CD14-positive monocyte (primary cell): Measurements from ENCODE around the gene CREBZF. TPM values are rescaled to one million over a fixed set of nuclear protein-coding genes. Genes with fewer than 3 reads are reported as not detected.

ENCODE experiments used
- DNase-seq, 3 donors: peaks; one replicate each; pipeline ENCODE4 v3.0.0-alpha.2; 2011 to 2022
- H2AFZ ChIP-seq: 2 replicates; pipeline ENCODE4 v1.6.0; 2012; ENCODE audit warnings: mild to moderate bottlenecking, low read depth, low read length, inconsistent platforms; ENCODE audit not compliant: insufficient read depth, poor library complexity, severe bottlenecking
- H3K27ac ChIP-seq, 2 donors: 1 replicate in 1 of 2; 2 replicates in 1 of 2; pipeline ENCODE4 v1.5.1; 2012 to 2013; ENCODE audit warnings: low read length in 2 of 2, control low read depth in 1 of 2, inconsistent platforms in 1 of 2, low read depth in 1 of 2, mild to moderate bottlenecking in 1 of 2
- H3K27me3 ChIP-seq, 2 donors: one replicate each; pipeline versions ENCODE4 v1.6.0 to v1.6.1; 2011 to 2013; ENCODE audit warnings: low read length in 2 of 2; ENCODE audit not compliant: control insufficient read depth in 2 of 2, insufficient read depth in 2 of 2
- H3K36me3 ChIP-seq, 2 donors: replicated peaks in 1 of 2; 1 replicate in 1 of 2; 2 replicates in 1 of 2; pipeline versions ENCODE4 v1.5.1 to v1.6.1; 2012 to 2013; ENCODE audit warnings: low read length in 2 of 2, control low read depth in 1 of 2, inconsistent platforms in 1 of 2, mild to moderate bottlenecking in 1 of 2; ENCODE audit not compliant: insufficient read depth in 2 of 2, control insufficient read depth in 1 of 2
- H3K4me1 ChIP-seq, 2 donors: 1 replicate in 1 of 2; 2 replicates in 1 of 2; pipeline versions ENCODE4 v1.5.1 to v1.6.1; 2012 to 2013; ENCODE audit warnings: low read length in 2 of 2, control low read depth in 1 of 2, inconsistent platforms in 1 of 2, mild to moderate bottlenecking in 1 of 2, moderate library complexity in 1 of 2; ENCODE audit not compliant: insufficient read depth in 2 of 2, control insufficient read depth in 1 of 2
- H3K4me2 ChIP-seq: replicated peaks from 2 replicates; pipeline ENCODE3; 2012; ENCODE audit warnings: low read length, moderate library complexity, mild to moderate bottlenecking; ENCODE audit not compliant: poor library complexity, severe bottlenecking; ENCODE audit errors: extremely low read depth
- H3K4me3 ChIP-seq, 3 experiments: fragments of 200-600 bp in 1 of 3; sonication (generic) in 1 of 3; replicated peaks in 1 of 3; 1 replicate in 2 of 3; 2 replicates in 1 of 3; pipeline ENCODE4 v1.5.1; 2011 to 2013; ENCODE audit warnings: low read length in 3 of 3, mild to moderate bottlenecking in 3 of 3, control low read depth in 2 of 3, low read depth in 2 of 3, inconsistent platforms in 1 of 3, moderate library complexity in 1 of 3
- H3K79me2 ChIP-seq: 2 replicates; pipeline ENCODE4 v1.6.0; 2012; ENCODE audit warnings: mild to moderate bottlenecking, control low read depth, inconsistent platforms, low read length, moderate library complexity; ENCODE audit not compliant: insufficient read depth
- H3K9ac ChIP-seq: 2 replicates; pipeline ENCODE4 v1.6.0; 2017; ENCODE audit warnings: low read length, mild to moderate bottlenecking; ENCODE audit not compliant: insufficient read depth, poor library complexity, severe bottlenecking
- H3K9me3 ChIP-seq, 2 donors: replicated peaks in 1 of 2; 1 replicate in 1 of 2; 2 replicates in 1 of 2; pipeline versions ENCODE4 v1.5.1 to v1.6.1; 2012 to 2013; ENCODE audit warnings: low read length in 2 of 2, control low read depth in 1 of 2; ENCODE audit not compliant: control insufficient read depth in 1 of 2, insufficient read depth in 1 of 2
- H4K20me1 ChIP-seq: 2 replicates; pipeline ENCODE4 v1.6.0; 2012; ENCODE audit warnings: mild to moderate bottlenecking, low read length, control low read depth, moderate library complexity; ENCODE audit not compliant: insufficient read depth
- H3K27ac Mint-ChIP-seq, 7 donors: one replicate each; pipeline ENCODE4 v1.8.0; 2020; ENCODE audit warnings: mild to moderate bottlenecking in 7 of 7, mixed read lengths in 7 of 7, moderate library complexity in 6 of 7, inconsistent platforms in 2 of 7
- H3K27me3 Mint-ChIP-seq, 3 donors: one replicate each; pipeline ENCODE4 v1.8.0; 2021 to 2022; ENCODE audit warnings: low read depth in 3 of 3, mild to moderate bottlenecking in 3 of 3, mixed read lengths in 3 of 3, moderate library complexity in 3 of 3, inconsistent platforms in 1 of 3
- H3K36me3 Mint-ChIP-seq, 2 donors: one replicate each; pipeline ENCODE4 v1.8.0; 2020; ENCODE audit warnings: mixed read lengths in 2 of 2, inconsistent platforms in 1 of 2, mild to moderate bottlenecking in 1 of 2
- H3K4me1 Mint-ChIP-seq: one replicate; pipeline ENCODE4 v1.8.0; 2020; ENCODE audit warnings: mild to moderate bottlenecking, mixed read lengths
- H3K4me3 Mint-ChIP-seq, 2 donors: one replicate each; pipeline ENCODE4 v1.8.0; 2020; ENCODE audit warnings: mild to moderate bottlenecking in 2 of 2, mixed read lengths in 2 of 2, moderate library complexity in 1 of 2
- H3K9me3 Mint-ChIP-seq, 7 donors: one replicate each; pipeline ENCODE4 v1.8.0; 2020 to 2022; ENCODE audit warnings: mixed read lengths in 7 of 7, mild to moderate bottlenecking in 6 of 7, moderate library complexity in 6 of 7, inconsistent platforms in 2 of 7
- WGBS: methylation state at CpG from one replicate; pipeline ENCODE4 v1.1.5; 2013; ENCODE audit warnings: missing lambda C conversion rate; ENCODE audit not compliant: insufficient coverage; 5-methylcytosine and 5-hydroxymethylcytosine counted together
- intact Hi-C, 2 donors: fragments of 100-400 bp; cut with micrococcal nuclease; formaldehyde crosslinking; loops; one replicate each; pipeline versions ENCODE4 v1.15.0 to v1.15.1; 2023
- polyA plus RNA-seq, 3 donors: library from polyadenylated mRNA; depleted of rRNA in 1 of 3; unstranded in 2 of 3; stranded (reverse) in 1 of 3; fragments of 300-500 nt in 2 of 3; fragments of >200 nt in 1 of 3; fragmentation: Illumina TruSeq in 2 of 3; gene quantifications; 1 replicate in 2 of 3; 2 replicates in 1 of 3; pipeline ENCODE4 v1.2.3, GENCODE V29; 2012 to 2021
- TF ChIP-seq, protein P1 (sequence below): fragments of 200-600 bp; IDR thresholded peaks from one replicate; pipeline ENCODE4 v1.8.0; 2022; ENCODE audit warnings: antibody characterized with exemption, mild to moderate bottlenecking

Gene CREBZF
- polyA plus RNA-seq, 3 donors: 3.1 to 35.4 (median 3.9) TPM

DNA sequence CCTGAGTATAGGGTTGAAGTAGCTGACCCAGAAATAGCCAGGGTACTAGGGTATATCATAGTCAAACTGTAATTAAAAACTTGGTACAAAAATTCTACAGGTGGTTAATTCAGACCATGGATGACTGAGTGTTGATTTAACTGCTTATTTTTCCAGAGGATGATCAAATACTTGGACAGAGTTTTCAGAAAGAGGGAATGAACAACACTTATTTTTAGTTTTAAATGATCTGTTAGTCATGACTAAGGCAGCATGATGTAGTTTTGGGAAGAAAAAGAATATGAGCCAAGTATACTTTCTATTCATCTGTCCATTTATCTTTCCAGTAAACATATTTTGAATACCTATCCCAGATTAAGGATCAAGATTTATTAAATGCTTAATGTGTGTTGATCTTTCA is 40.9 kb upstream of the CREBZF start:
- Histone ChIP-seq H3K4me1 (no peaks in the 10 kb centered on the region), H3K79me2 (no peaks in the 10 kb centered on the region), H3K4me3 (no peak overlapping the region), H4K20me1 (no peaks in the 10 kb centered on the region), H2AFZ (no peak overlapping the region), H3K36me3 (no peaks in the 10 kb centered on the region), H3K27me3 (no peaks in the 10 kb centered on the region), H3K9me3 (no peaks in the 10 kb centered on the region), H3K9ac (no peak overlapping the region), H3K4me2 (no peak overlapping the region), H3K27ac (no peak overlapping the region)
- Mint-ChIP-seq H3K4me1 (no peaks in the 10 kb centered on the region), H3K27ac (no peak overlapping the region), H3K27me3 (peaks cover 0 to 2% (median 2%) of the 10 kb centered on the region in 3 donors), H3K4me3 (no peak overlapping the region), H3K36me3 (no peaks in the 10 kb centered on the region), H3K9me3 (peaks cover 0 to 2% (median 0%) of the 10 kb centered on the region in 7 donors)
- DNase-seq: no peak
- TF ChIP-seq, protein P1, sequence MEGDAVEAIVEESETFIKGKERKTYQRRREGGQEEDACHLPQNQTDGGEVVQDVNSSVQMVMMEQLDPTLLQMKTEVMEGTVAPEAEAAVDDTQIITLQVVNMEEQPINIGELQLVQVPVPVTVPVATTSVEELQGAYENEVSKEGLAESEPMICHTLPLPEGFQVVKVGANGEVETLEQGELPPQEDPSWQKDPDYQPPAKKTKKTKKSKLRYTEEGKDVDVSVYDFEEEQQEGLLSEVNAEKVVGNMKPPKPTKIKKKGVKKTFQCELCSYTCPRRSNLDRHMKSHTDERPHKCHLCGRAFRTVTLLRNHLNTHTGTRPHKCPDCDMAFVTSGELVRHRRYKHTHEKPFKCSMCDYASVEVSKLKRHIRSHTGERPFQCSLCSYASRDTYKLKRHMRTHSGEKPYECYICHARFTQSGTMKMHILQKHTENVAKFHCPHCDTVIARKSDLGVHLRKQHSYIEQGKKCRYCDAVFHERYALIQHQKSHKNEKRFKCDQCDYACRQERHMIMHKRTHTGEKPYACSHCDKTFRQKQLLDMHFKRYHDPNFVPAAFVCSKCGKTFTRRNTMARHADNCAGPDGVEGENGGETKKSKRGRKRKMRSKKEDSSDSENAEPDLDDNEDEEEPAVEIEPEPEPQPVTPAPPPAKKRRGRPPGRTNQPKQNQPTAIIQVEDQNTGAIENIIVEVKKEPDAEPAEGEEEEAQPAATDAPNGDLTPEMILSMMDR: no peak
- intact Hi-C loops: no loop called here

GRCh38 chr11:85704967-85705366 is 40.0 kb upstream of the CREBZF start:
- intact Hi-C loops: no loop called here
- Histone ChIP-seq H3K27me3 (no peaks in the 10 kb centered on the region), H3K27ac (no peak overlapping the region), H3K4me3 (no peak overlapping the region), H3K79me2 (no peaks in the 10 kb centered on the region), H3K4me2 (no peak overlapping the region), H3K9ac (no peak overlapping the region), H4K20me1 (no peaks in the 10 kb centered on the region), H3K9me3 (no peaks in the 10 kb centered on the region), H3K36me3 (no peaks in the 10 kb centered on the region), H3K4me1 (peaks cover 4 to 6% of the 10 kb centered on the region in 2 donors), H2AFZ (no peak overlapping the region)
- no peak overlapping the region for H3K27ac Mint-ChIP-seq
- TF ChIP-seq, protein P1: no peak
- H3K4me3 Mint-ChIP-seq: no peak overlapping the region
- WGBS: no CpG with 5 or more reads among the region's 3 CpGs
- no peaks in the 10 kb centered on the region for H3K36me3 Mint-ChIP-seq
- peaks cover 0 to 2% (median 0%) of the 10 kb centered on the region in 7 donors for H3K9me3 Mint-ChIP-seq
- H3K27me3 Mint-ChIP-seq: peaks cover 0 to 2% (median 0%) of the 10 kb centered on the region in 3 donors
- no peak for DNase-seq
- peaks cover 5% of the 10 kb centered on the region for H3K4me1 Mint-ChIP-seq
